ENCODE measurements around the gene GPR18. TPM values are rescaled to one million over a fixed set of nuclear protein-coding genes. Genes with fewer than 3 reads are reported as not detected.

GPR18 gene
- total RNA-seq, 1 experiment from 2014 or later: not detected

DNA sequence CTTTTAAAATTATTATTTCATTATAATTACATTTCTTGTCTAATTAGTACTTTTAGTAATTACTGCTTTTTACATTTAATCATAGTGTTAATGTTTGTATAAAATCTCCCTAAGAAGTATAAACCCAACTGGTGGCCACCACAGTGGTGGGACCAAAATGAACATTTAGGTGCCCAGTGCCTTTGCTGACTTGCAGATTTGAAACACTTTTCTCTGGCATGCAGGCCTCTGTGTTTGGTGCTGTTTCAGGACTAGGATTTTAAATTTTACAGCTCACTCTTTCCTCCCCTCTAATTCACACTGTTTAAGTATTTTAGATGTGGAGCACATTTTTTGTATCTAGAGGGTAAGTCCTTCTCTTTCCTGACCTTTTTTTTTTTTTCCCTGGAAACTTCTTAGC, 40.1 kb downstream of the GPR18 start:
- no TSS peak for BruUV-seq (replicated peaks)
- no peak overlapping the region for H3K9ac ChIP-seq (ENCODE audit: low read length)
- intact Hi-C loops (cut with micrococcal nuclease): no loop called here
- no peak for DNase-seq (ENCODE audit: low read depth, low spot score)
- no peak overlapping the region for H3K27ac ChIP-seq (ENCODE audit: low read depth, low read length)
- H3K79me2 ChIP-seq (ENCODE audit: insufficient read depth, low read length): peaks cover 96% of the 10 kb centered on the region
- no peaks in the 10 kb centered on the region for H3K9me2 ChIP-seq (ENCODE audit: insufficient read depth)
- H3K36me3 ChIP-seq (ENCODE audit: control insufficient read depth in 1 of 2, insufficient read depth in 2 of 2, low read length in 2 of 2): 0 out of 4 replicates have a peak, but pooled peaks cover 0 to 4% of the 10 kb centered on the region in 2 experiments
- H3K4me1 ChIP-seq (ENCODE audit: control insufficient read depth in 1 of 2, insufficient read depth in 2 of 2, low read length in 2 of 2): peaks cover 0 to 3% of the 10 kb centered on the region in 2 experiments; a peak in 1 of 4 replicates
- no peaks in the 10 kb centered on the region for H3K27me3 ChIP-seq (ENCODE audit: insufficient read depth, low read length)
- RAD21 ChIA-PET (ENCODE audit: low non-redundant PET in 1 of 2, low total read pairs in 2 of 2, uncharacterized antibody in 2 of 2, unreplicated experiment in 2 of 2): no interaction called here
- no peak overlapping the region for H3K4me2 ChIP-seq (ENCODE audit: low read length)
- no peak for ATAC-seq
- no peak for TF ChIP-seq CBX3 (IDR thresholded peaks at IDR 0.05; ENCODE audit: low read depth)
- no peak for TF ChIP-seq POLR2A (IDR thresholded peaks at IDR 0.05; ENCODE audit: borderline replicate concordance, extremely low read depth, insufficient read depth, insufficient read length)
- no peak for TF ChIP-seq CEBPB (IDR thresholded peaks at IDR 0.05; ENCODE audit: low read depth)
- TF ChIP-seq EZH2phosphoT487 (IDR thresholded peaks at IDR 0.05; ENCODE audit: borderline replicate concordance): no peak
- TF ChIP-seq SRF (IDR thresholded peaks at IDR 0.05; ENCODE audit: low read depth): no peak
- TF ChIP-seq, protein P1, sequence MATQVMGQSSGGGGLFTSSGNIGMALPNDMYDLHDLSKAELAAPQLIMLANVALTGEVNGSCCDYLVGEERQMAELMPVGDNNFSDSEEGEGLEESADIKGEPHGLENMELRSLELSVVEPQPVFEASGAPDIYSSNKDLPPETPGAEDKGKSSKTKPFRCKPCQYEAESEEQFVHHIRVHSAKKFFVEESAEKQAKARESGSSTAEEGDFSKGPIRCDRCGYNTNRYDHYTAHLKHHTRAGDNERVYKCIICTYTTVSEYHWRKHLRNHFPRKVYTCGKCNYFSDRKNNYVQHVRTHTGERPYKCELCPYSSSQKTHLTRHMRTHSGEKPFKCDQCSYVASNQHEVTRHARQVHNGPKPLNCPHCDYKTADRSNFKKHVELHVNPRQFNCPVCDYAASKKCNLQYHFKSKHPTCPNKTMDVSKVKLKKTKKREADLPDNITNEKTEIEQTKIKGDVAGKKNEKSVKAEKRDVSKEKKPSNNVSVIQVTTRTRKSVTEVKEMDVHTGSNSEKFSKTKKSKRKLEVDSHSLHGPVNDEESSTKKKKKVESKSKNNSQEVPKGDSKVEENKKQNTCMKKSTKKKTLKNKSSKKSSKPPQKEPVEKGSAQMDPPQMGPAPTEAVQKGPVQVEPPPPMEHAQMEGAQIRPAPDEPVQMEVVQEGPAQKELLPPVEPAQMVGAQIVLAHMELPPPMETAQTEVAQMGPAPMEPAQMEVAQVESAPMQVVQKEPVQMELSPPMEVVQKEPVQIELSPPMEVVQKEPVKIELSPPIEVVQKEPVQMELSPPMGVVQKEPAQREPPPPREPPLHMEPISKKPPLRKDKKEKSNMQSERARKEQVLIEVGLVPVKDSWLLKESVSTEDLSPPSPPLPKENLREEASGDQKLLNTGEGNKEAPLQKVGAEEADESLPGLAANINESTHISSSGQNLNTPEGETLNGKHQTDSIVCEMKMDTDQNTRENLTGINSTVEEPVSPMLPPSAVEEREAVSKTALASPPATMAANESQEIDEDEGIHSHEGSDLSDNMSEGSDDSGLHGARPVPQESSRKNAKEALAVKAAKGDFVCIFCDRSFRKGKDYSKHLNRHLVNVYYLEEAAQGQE (IDR thresholded peaks at IDR 0.05; ENCODE audit: low read depth): no peak
- TF ChIP-seq POLR2AphosphoS5 (IDR thresholded peaks at IDR 0.05; ENCODE audit: low read depth, low read length): no peak
- no peak for TF ChIP-seq EGR1 (IDR thresholded peaks at IDR 0.05; ENCODE audit: low read depth)
- TF ChIP-seq TCF7L2 (IDR thresholded peaks at IDR 0.05; ENCODE audit: borderline replicate concordance, extremely low read depth, insufficient read depth, insufficient read length): no peak
- no peak for TF ChIP-seq JUND (IDR thresholded peaks at IDR 0.05)
- TF ChIP-seq ZFX (IDR thresholded peaks at IDR 0.05): no peak
- no peak for TF ChIP-seq FOSL1 (IDR thresholded peaks at IDR 0.05; ENCODE audit: low read depth)
- TF ChIP-seq EZH2 (IDR thresholded peaks at IDR 0.05): no peak
- TF ChIP-seq RAD21 (IDR thresholded peaks at IDR 0.05; ENCODE audit: low read depth): no peak
- H3K4me3 ChIP-seq (replicated peaks in 1 of 2; ENCODE audit: low read depth in 1 of 2, low read length in 2 of 2): no peak overlapping the region
- CTCF ChIA-PET: no interaction called here
- H4K20me1 ChIP-seq (ENCODE audit: insufficient read depth): peaks cover 11% of the 10 kb centered on the region
- POLR2A ChIA-PET: no interaction called here
- no peaks in the 10 kb centered on the region for H3K9me3 ChIP-seq (ENCODE audit: control insufficient read depth in 1 of 2, insufficient read depth in 1 of 2, low read depth in 1 of 2, low read length in 2 of 2)
- no peak overlapping the region for H2AFZ ChIP-seq (ENCODE audit: low read depth, low read length, poor library complexity, severe bottlenecking)
